K562 (cell line): ENCODE data around the gene PVALEF. TPM values are rescaled to one million over a fixed set of nuclear protein-coding genes. Genes with fewer than 3 reads are reported as not detected.

ENCODE experiments used
- ATAC-seq: fragments of 200-7000 bp; cut with Tn5 transposase; 3 replicates; pipeline ENCODE4 v1.9.1; 2020; ENCODE audit warnings: moderate library complexity
- BruUV-seq: library from RNA; stranded (reverse); fragments of 400-500 nt; replicated peaks from 2 replicates; lab custom pipeline; 2021; lab: Mats Ljungman, UMichigan
- CTCF ChIA-PET: fragments of 300-600 bp; formaldehyde crosslinking; extraction: SDS; loops from one replicate; lab custom pipeline; 2021; ENCODE audit warnings: low intra/inter-chr PET ratio; lab: Yijun Ruan, JAX
- POLR2A ChIA-PET: fragments of 300-600, 350-650 bp; sonication (Branson Sonifier 250); formaldehyde crosslinking; extraction: SDS; loops from one replicate; lab custom pipeline; 2021; ENCODE audit warnings: antibody characterized with exemption, inconsistent platforms; lab: Yijun Ruan, JAX
- DNase-seq, 4 experiments: peaks; one replicate each; pipeline versions ENCODE4 v3.0.0 to v3.0.0-alpha.2; 2011 to 2018; ENCODE audit warnings: low spot score in 3 of 4, mixed read lengths in 3 of 4; ENCODE audit errors: extremely low read depth in 1 of 4
- FAIRE-seq: peaks from 2 replicates; lab custom pipeline; 2011; peaks lifted over from hg19 to GRCh38; lab: Jason Lieb, UNC
- H2AFZ ChIP-seq: 2 replicates; pipeline ENCODE4 v1.6.0; 2011; ENCODE audit warnings: low read depth, low read length, control low read depth, inconsistent platforms
- H3K27ac ChIP-seq: fragments of 200-600 bp; 3 replicates; pipeline ENCODE4 v1.8.0; 2011; ENCODE audit warnings: low read depth, mild to moderate bottlenecking, control low read depth, inconsistent platforms, low read length, moderate library complexity, mixed read lengths; ENCODE audit errors: extremely low read depth
- H3K27me3 ChIP-seq, 2 experiments: fragments of 300-600 bp in 1 of 2; 2 replicates in 1 of 2; 3 replicates in 1 of 2; pipeline versions ENCODE4 v1.6.0 to v1.8.0; 2011; ENCODE audit warnings: inconsistent platforms in 2 of 2, low read length in 2 of 2, mild to moderate bottlenecking in 1 of 2, mixed read lengths in 1 of 2, moderate library complexity in 1 of 2; ENCODE audit not compliant: control insufficient read depth in 2 of 2, insufficient read depth in 2 of 2
- H3K36me3 ChIP-seq: fragments of 300-600 bp; 3 replicates; pipeline ENCODE4 v1.8.0; 2011; ENCODE audit warnings: mild to moderate bottlenecking, low read length, inconsistent platforms; ENCODE audit not compliant: control insufficient read depth, insufficient read depth
- H3K4me1 ChIP-seq, 2 experiments: fragments of 200-600 bp in 1 of 2; replicated peaks in 1 of 2; 2 replicates in 1 of 2; 3 replicates in 1 of 2; pipeline versions ENCODE4 v1.5.1 to v1.8.0; 2011; ENCODE audit warnings: inconsistent platforms in 2 of 2, low read length in 2 of 2, mild to moderate bottlenecking in 1 of 2, mixed read lengths in 1 of 2, moderate library complexity in 1 of 2; ENCODE audit not compliant: control insufficient read depth in 2 of 2, insufficient read depth in 2 of 2
- H3K4me2 ChIP-seq: 2 replicates; pipeline ENCODE4 v1.6.1; 2011; ENCODE audit warnings: low read length, control low read depth, inconsistent platforms, mixed read lengths; ENCODE audit not compliant: insufficient read depth
- H3K4me3 ChIP-seq: fragments of 200-600 bp; sonication (generic), shearing (Covaris generic); 2 replicates; pipeline ENCODE4 v1.5.1; 2016; ENCODE audit warnings: control low read depth, inconsistent platforms
- H3K79me2 ChIP-seq: fragments of 200-600 bp; 3 replicates; pipeline ENCODE4 v1.8.0; 2011; ENCODE audit warnings: low read length, inconsistent platforms; ENCODE audit not compliant: control insufficient read depth, insufficient read depth
- H3K9ac ChIP-seq, 2 experiments: 2 replicates each; pipeline versions ENCODE4 v1.6.0 to v1.6.1; 2011; ENCODE audit warnings: low read depth in 2 of 2, low read length in 2 of 2, control low read depth in 1 of 2, inconsistent platforms in 1 of 2, mild to moderate bottlenecking in 1 of 2, mixed read lengths in 1 of 2; ENCODE audit not compliant: insufficient read depth in 1 of 2
- H3K9me1 ChIP-seq: one replicate; pipeline ENCODE4 v1.6.0; 2011; ENCODE audit warnings: inconsistent platforms, mild to moderate bottlenecking, low read length, moderate library complexity; ENCODE audit not compliant: control insufficient read depth, insufficient read depth
- H3K9me3 ChIP-seq: replicated peaks from 2 replicates; pipeline ENCODE4 v1.5.1; 2011; ENCODE audit warnings: low read depth, low read length, inconsistent platforms; ENCODE audit not compliant: control insufficient read depth, insufficient read depth
- H4K20me1 ChIP-seq: replicated peaks from 2 replicates; pipeline ENCODE4 v1.6.1; 2011; ENCODE audit warnings: low read length, inconsistent platforms, mixed read lengths; ENCODE audit not compliant: control insufficient read depth, insufficient read depth
- E2F1 ChIP-seq: sonication (generic); formaldehyde crosslinking; IDR thresholded peaks from 2 replicates; pipeline ENCODE4 v1.8.1; 2023; ENCODE audit warnings: mild to moderate bottlenecking, missing genetic modification reagents, moderate library complexity
- EWSR1 ChIP-seq: fragments of 450-650 bp; IDR thresholded peaks from 2 replicates; pipeline ENCODE4 v1.6.1; 2018; ENCODE audit warnings: borderline replicate concordance, mild to moderate bottlenecking, low read depth, moderate library complexity; ENCODE audit not compliant: partially characterized antibody
- HMGN3 ChIP-seq: IDR thresholded peaks from 2 replicates; pipeline ENCODE4 v1.6.1; 2011; ENCODE audit warnings: borderline replicate concordance, low read depth, mild to moderate bottlenecking, mixed read lengths, low read length; ENCODE audit not compliant: insufficient read length; ENCODE audit errors: extremely low read depth
- KLF13 ChIP-seq: fragments of 450-650 bp; IDR thresholded peaks from 2 replicates; pipeline ENCODE4 v1.6.1; 2016; ENCODE audit warnings: missing genetic modification characterization, low read depth, mild to moderate bottlenecking, missing compliant biosample characterization, moderate library complexity, borderline replicate concordance
- L3MBTL2 ChIP-seq: fragments of 450-650 bp; IDR thresholded peaks from 2 replicates; pipeline ENCODE4 v1.6.1; 2016; ENCODE audit warnings: mild to moderate bottlenecking, moderate library complexity
- MAX ChIP-seq: sonication (generic); formaldehyde crosslinking; IDR thresholded peaks from 2 replicates; pipeline ENCODE4 v1.9.0; 2022; ENCODE audit warnings: mild to moderate bottlenecking, missing genetic modification reagents
- NKRF ChIP-seq: fragments of 450-650 bp; IDR thresholded peaks from 2 replicates; pipeline ENCODE4 v1.6.1; 2016; ENCODE audit warnings: borderline replicate concordance
- SMARCC2 ChIP-seq: fragments of 450-650 bp; IDR thresholded peaks from 2 replicates; pipeline ENCODE4 v1.6.1; 2017; ENCODE audit warnings: antibody characterized with exemption, moderate library complexity, mild to moderate bottlenecking, low read depth
- SPI1 ChIP-seq: IDR thresholded peaks from 2 replicates; pipeline ENCODE4 v1.6.1; 2011; ENCODE audit warnings: low read depth, low read length, control low read depth, borderline replicate concordance
- WGBS: fragments of 100-300 bp; shearing (Covaris generic); methylation state at CpG from one replicate; pipeline ENCODE4 v1.1.6; 2016; ENCODE audit warnings: low coverage, mixed read lengths; ENCODE audit not compliant: insufficient coverage; ENCODE audit errors: missing lambda C conversion rate; 5-methylcytosine and 5-hydroxymethylcytosine counted together
- in situ Hi-C: fragments of 300-500 bp; cut with MboI; formaldehyde crosslinking; loops from 4 replicates; pipeline ENCODE4 v1.15.0; 2018; ENCODE audit warnings: inconsistent platforms, mixed read lengths
- intact Hi-C: fragments of 100-400 bp; cut with micrococcal nuclease; formaldehyde crosslinking; loops from 2 replicates; pipeline ENCODE4 v1.14.2; 2022
- polyA plus RNA-seq, 8 experiments: library from polyadenylated mRNA; depleted of rRNA in 4 of 8; stranded (reverse) in 5 of 8; unstranded in 3 of 8; fragments of >200 nt; fragmentation: Nextera tagmentation in 2 of 8; fragmentation: Illumina TruSeq in 1 of 8; extraction: Ambion mirVana in 2 of 8; extraction: Trizol in 1 of 8; gene quantifications; 2 replicates each; pipeline versions ENCODE4 v1.2.1 to v1.2.3, GENCODE V29; 2011 to 2014; ENCODE audit warnings: inconsistent platforms in 1 of 8, missing spikeins in 1 of 8
- total RNA-seq, 7 experiments: library from RNA; depleted of rRNA in 6 of 7; stranded (reverse); fragments of >200 nt in 6 of 7; fragmentation: Illumina TruSeq in 2 of 7; extraction: Trizol in 2 of 7; gene quantifications; 2 replicates each; pipeline versions ENCODE4 v1.2.1 to v1.2.3, GENCODE V29; 2011 to 2021; ENCODE audit warnings: low replicate concordance in 1 of 7
- TF ChIP-seq, protein P1 (sequence below): sonication (generic); formaldehyde crosslinking; IDR thresholded peaks from 2 replicates; pipeline ENCODE4 v1.8.0; 2022; ENCODE audit warnings: mild to moderate bottlenecking, missing genetic modification reagents

The PVALEF gene
- total and polyA plus RNA-seq, 9 of the 15 experiments (the other 6 are each of a cell fraction or from before 2014, with no cell fraction given) = not detected

GRCh38 chr17:81193470-81194224 is 28.3 kb downstream of the PVALEF start (continued):
- TF ChIP-seq MAX = peak; percentile 94
- TF ChIP-seq KLF13 (tag) = no peak
- TF ChIP-seq SMARCC2 = no peak
- TF ChIP-seq E2F1 (CRISPR knock-in tag) = no peak
- peak; percentile 60; the same call in 1 of the 2 replicates for TF ChIP-seq SPI1

- ATAC-seq = no peak
- 89% methylated on average over 13 of the region's 21 CpGs for WGBS
- TF ChIP-seq NKRF (no peak), L3MBTL2 (peak; percentile 58; the same call in 1 of the 2 replicates), HMGN3 (peak; percentile 6), EWSR1 (no peak)
- TF ChIP-seq, protein P1, sequence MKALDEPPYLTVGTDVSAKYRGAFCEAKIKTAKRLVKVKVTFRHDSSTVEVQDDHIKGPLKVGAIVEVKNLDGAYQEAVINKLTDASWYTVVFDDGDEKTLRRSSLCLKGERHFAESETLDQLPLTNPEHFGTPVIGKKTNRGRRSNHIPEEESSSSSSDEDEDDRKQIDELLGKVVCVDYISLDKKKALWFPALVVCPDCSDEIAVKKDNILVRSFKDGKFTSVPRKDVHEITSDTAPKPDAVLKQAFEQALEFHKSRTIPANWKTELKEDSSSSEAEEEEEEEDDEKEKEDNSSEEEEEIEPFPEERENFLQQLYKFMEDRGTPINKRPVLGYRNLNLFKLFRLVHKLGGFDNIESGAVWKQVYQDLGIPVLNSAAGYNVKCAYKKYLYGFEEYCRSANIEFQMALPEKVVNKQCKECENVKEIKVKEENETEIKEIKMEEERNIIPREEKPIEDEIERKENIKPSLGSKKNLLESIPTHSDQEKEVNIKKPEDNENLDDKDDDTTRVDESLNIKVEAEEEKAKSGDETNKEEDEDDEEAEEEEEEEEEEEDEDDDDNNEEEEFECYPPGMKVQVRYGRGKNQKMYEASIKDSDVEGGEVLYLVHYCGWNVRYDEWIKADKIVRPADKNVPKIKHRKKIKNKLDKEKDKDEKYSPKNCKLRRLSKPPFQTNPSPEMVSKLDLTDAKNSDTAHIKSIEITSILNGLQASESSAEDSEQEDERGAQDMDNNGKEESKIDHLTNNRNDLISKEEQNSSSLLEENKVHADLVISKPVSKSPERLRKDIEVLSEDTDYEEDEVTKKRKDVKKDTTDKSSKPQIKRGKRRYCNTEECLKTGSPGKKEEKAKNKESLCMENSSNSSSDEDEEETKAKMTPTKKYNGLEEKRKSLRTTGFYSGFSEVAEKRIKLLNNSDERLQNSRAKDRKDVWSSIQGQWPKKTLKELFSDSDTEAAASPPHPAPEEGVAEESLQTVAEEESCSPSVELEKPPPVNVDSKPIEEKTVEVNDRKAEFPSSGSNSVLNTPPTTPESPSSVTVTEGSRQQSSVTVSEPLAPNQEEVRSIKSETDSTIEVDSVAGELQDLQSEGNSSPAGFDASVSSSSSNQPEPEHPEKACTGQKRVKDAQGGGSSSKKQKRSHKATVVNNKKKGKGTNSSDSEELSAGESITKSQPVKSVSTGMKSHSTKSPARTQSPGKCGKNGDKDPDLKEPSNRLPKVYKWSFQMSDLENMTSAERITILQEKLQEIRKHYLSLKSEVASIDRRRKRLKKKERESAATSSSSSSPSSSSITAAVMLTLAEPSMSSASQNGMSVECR (CRISPR knock-in tag) = 0 out of 2 replicates have a peak, but pooled peaks have one; percentile 3
Observed at GRCh38 chr17:81194225-81194760, 29.0 kb downstream of the PVALEF start.

More at GRCh38 chr17:81194225-81194760, 29.0 kb downstream of the PVALEF start:
- H3K79me2 ChIP-seq = no peaks in the 10 kb centered on the region
- H3K36me3 ChIP-seq = peaks cover 2% of the 10 kb centered on the region; the same call in 1 of the 3 replicates
- H3K4me2 ChIP-seq = no peak overlapping the region
- in situ Hi-C loops (no loop called here), intact Hi-C loops (no loop called here)
- peak overlapping the region; percentile 63; the same call in 1 of the 2 replicates for H2AFZ ChIP-seq
- CTCF ChIA-PET = no interaction called here
- POLR2A ChIA-PET = no interaction called here
- DNase-seq (no peak), FAIRE-seq (no peak)
- no peaks in the 10 kb centered on the region for H4K20me1 ChIP-seq
- H3K27me3 ChIP-seq = no peaks in the 10 kb centered on the region
- no peaks in the 10 kb centered on the region for H3K9me3 ChIP-seq
- H3K4me1 ChIP-seq = peaks cover 10 to 68% of the 10 kb centered on the region in 2 experiments
- H3K4me3 ChIP-seq = no peak overlapping the region
- no peaks in the 10 kb centered on the region for H3K9me1 ChIP-seq
- no TSS peak for BruUV-seq
- peak overlapping the region in 1 of 2 experiments; percentile 80; a peak in 2 of 4 replicates for H3K9ac ChIP-seq
- no peak overlapping the region; the same call in 1 of the 3 replicates for H3K27ac ChIP-seq
